Progenitor cell of endocrine pancreas (in vitro differentiated cells): ENCODE results near the gene BUB1B. TPM values are rescaled to one million over a fixed set of nuclear protein-coding genes. Genes with fewer than 3 reads are reported as not detected.

Experiments
- DNase-seq: peaks from one replicate; pipeline ENCODE4 v3.0.0; 2021; ENCODE audit warnings: low spot score; ENCODE audit not compliant: unreplicated experiment
- H3K27ac Mint-ChIP-seq: 2 replicates; pipeline ENCODE4 v1.8.0; 2021; ENCODE audit warnings: mild to moderate bottlenecking, moderate library complexity, mixed read lengths
- H3K27me3 Mint-ChIP-seq: 2 replicates; pipeline ENCODE4 v1.8.0; 2021; ENCODE audit warnings: mixed read lengths
- H3K36me3 Mint-ChIP-seq: 2 replicates; pipeline ENCODE4 v1.8.0; 2022; ENCODE audit warnings: mixed read lengths; ENCODE audit not compliant: insufficient read depth
- H3K4me1 Mint-ChIP-seq: 2 replicates; pipeline ENCODE4 v1.8.0; 2021; ENCODE audit warnings: low read depth, mixed read lengths
- H3K4me3 Mint-ChIP-seq: 2 replicates; pipeline ENCODE4 v1.8.0; 2021; ENCODE audit warnings: low read depth, mild to moderate bottlenecking, moderate library complexity, mixed read lengths
- H3K9me3 Mint-ChIP-seq: 2 replicates; pipeline ENCODE4 v1.8.0; 2021; ENCODE audit warnings: low read depth, mixed read lengths
- CTCF ChIP-seq: fragments of 200-600 bp; sonication (generic); IDR thresholded peaks from one replicate; pipeline ENCODE4 v1.5.0; 2021; ENCODE audit warnings: antibody characterized with exemption, mild to moderate bottlenecking; ENCODE audit not compliant: unreplicated experiment
- total RNA-seq: library from RNA; stranded (reverse); gene quantifications from 2 replicates; pipeline ENCODE4 v1.2.1, GENCODE V29; 2021

Gene BUB1B
- total RNA-seq, 1 donor from 2014 or later = 42.6 TPM

GRCh38 chr15:40241269-40242212, 80.7 kb downstream of the BUB1B start:
- no peak for DNase-seq
- Mint-ChIP-seq H3K36me3 (no peaks in the 10 kb centered on the region), H3K4me1 (peaks cover 22% of the 10 kb centered on the region), H3K27ac (no peak overlapping the region), H3K4me3 (no peak overlapping the region), H3K27me3 (peaks cover 9% of the 10 kb centered on the region), H3K9me3 (no peaks in the 10 kb centered on the region)
- TF ChIP-seq CTCF = no peak

- DNase-seq = no peak
- H3K36me3 Mint-ChIP-seq = no peaks in the 10 kb centered on the region
- H3K27me3 Mint-ChIP-seq = peaks cover 9% of the 10 kb centered on the region
- H3K27ac Mint-ChIP-seq = no peak overlapping the region
- no peak overlapping the region for H3K4me3 Mint-ChIP-seq
- no peak for TF ChIP-seq CTCF
- peaks cover 22% of the 10 kb centered on the region for H3K4me1 Mint-ChIP-seq
- no peaks in the 10 kb centered on the region for H3K9me3 Mint-ChIP-seq
Observed at GRCh38 chr15:40242213-40242599, 81.3 kb downstream of the BUB1B start.

- Mint-ChIP-seq H3K27me3 (peaks cover 11% of the 10 kb centered on the region), H3K4me1 (peaks cover 22% of the 10 kb centered on the region), H3K9me3 (no peaks in the 10 kb centered on the region), H3K4me3 (no peak overlapping the region), H3K36me3 (no peaks in the 10 kb centered on the region), H3K27ac (no peak overlapping the region)
- TF ChIP-seq CTCF = no peak
- no peak for DNase-seq
Observed at GRCh38 chr15:40242601-40243000, 81.7 kb downstream of the BUB1B start.

- peaks cover 21% of the 10 kb centered on the region for H3K4me1 Mint-ChIP-seq
Observed at GRCh38 chr15:40243126-40243810, 82.4 kb downstream of the BUB1B start.

More at GRCh38 chr15:40243126-40243810, 82.4 kb downstream of the BUB1B start:
- no peak for DNase-seq
- no peak overlapping the region for H3K4me3 Mint-ChIP-seq
- H3K36me3 Mint-ChIP-seq = no peaks in the 10 kb centered on the region
- H3K27me3 Mint-ChIP-seq = peaks cover 11% of the 10 kb centered on the region
- H3K27ac Mint-ChIP-seq = no peak overlapping the region
- TF ChIP-seq CTCF = no peak
- H3K9me3 Mint-ChIP-seq = no peaks in the 10 kb centered on the region
